Uterus (tissue), 4 donors: ENCODE measurements around the gene DHRS3. TPM values are rescaled to one million over a fixed set of nuclear protein-coding genes. Genes with fewer than 3 reads are reported as not detected.

ENCODE experiments used
- DNase-seq, 2 donors: peaks; one replicate each; pipeline ENCODE4 v3.0.0-alpha.2; 2019 to 2020
- H3K27ac ChIP-seq, 2 donors: fragments of 200-600 bp; sonication (generic); 1 replicate in 1 of 2; 2 replicates in 1 of 2; pipeline ENCODE4 v1.5.1; 2016 to 2018
- H3K27me3 ChIP-seq, 2 donors: fragments of 200-600 bp; sonication (generic); one replicate each; pipeline ENCODE4 v1.5.1; 2018 to 2019; ENCODE audit warnings: control low read depth in 1 of 2
- H3K36me3 ChIP-seq, 2 donors: fragments of 200-600 bp; sonication (generic); one replicate each; pipeline ENCODE4 v1.5.1; 2019; ENCODE audit warnings: control low read depth in 1 of 2
- H3K4me1 ChIP-seq, 2 donors: fragments of 200-600 bp; sonication (generic); one replicate each; pipeline ENCODE4 v1.5.1; 2018 to 2019; ENCODE audit warnings: control low read depth in 1 of 2
- H3K4me3 ChIP-seq, 2 donors: fragments of 200-600 bp; sonication (generic); 1 replicate in 1 of 2; 2 replicates in 1 of 2; pipeline ENCODE4 v1.5.1; 2018 to 2019; ENCODE audit warnings: mild to moderate bottlenecking in 1 of 2
- H3K9me3 ChIP-seq, 2 donors: fragments of 200-600 bp; sonication (generic); one replicate each; pipeline ENCODE4 v1.5.1; 2019; ENCODE audit warnings: control low read depth in 1 of 2
- CTCF ChIP-seq, 4 experiments: fragments of 200-600 bp in 2 of 4; fragments of 450-650 bp in 2 of 4; sonication (generic) in 2 of 4; IDR thresholded peaks; one replicate each; pipeline ENCODE4 v1.5.1; 2016 to 2019; ENCODE audit warnings: antibody characterized with exemption in 4 of 4, mild to moderate bottlenecking in 2 of 4, moderate library complexity in 1 of 4
- POLR2A ChIP-seq, 2 donors: fragments of 450-650 bp; IDR thresholded peaks; one replicate each; pipeline ENCODE4 v1.6.1; 2016; ENCODE audit warnings: antibody characterized with exemption in 2 of 2, mild to moderate bottlenecking in 1 of 2, moderate library complexity in 1 of 2
- intact Hi-C: fragments of 100-400 bp; cut with DNase I; formaldehyde crosslinking; loops from one replicate; pipeline ENCODE4 v1.15.1; 2023; ENCODE audit warnings: low total_unique reads
- total RNA-seq, 4 donors: library from RNA; depleted of rRNA in 3 of 4; stranded (reverse); fragments of >200 nt in 3 of 4; gene quantifications; one replicate each; pipeline versions ENCODE4 v1.1.0 to v1.2.4, GENCODE V29; 2014 to 2023
- donor health status: DM: yes; HTN: yes; CAD: no.

The DHRS3 gene
- total RNA-seq, 4 donors from 2014 or later: 12.6 to 82.0 (median 51.5) TPM

- H3K36me3 ChIP-seq: no peaks in the 10 kb centered on the region
- TF ChIP-seq POLR2A (IDR thresholded peaks at IDR 0.05): no peak
- no peak for TF ChIP-seq CTCF (IDR thresholded peaks at IDR 0.05)
- peak overlapping the region; percentile 93 to 94 for H3K27ac ChIP-seq
- H3K4me1 ChIP-seq: peaks cover 0 to 4% of the 10 kb centered on the region in 2 donors
- peak in 1 of 2 donors; percentile 40 for DNase-seq
- H3K4me3 ChIP-seq: peak overlapping the region; percentile 57 to 74
- intact Hi-C loops: no loop called here
- H3K27me3 ChIP-seq: no peaks in the 10 kb centered on the region
- no peaks in the 10 kb centered on the region for H3K9me3 ChIP-seq
Observed at GRCh38 chr1:12616709-12617373, 1.2 kb downstream of the DHRS3 start.

- Histone ChIP-seq H3K27me3 (no peaks in the 10 kb centered on the region), H3K9me3 (no peaks in the 10 kb centered on the region), H3K36me3 (no peaks in the 10 kb centered on the region), H3K4me3 (peak overlapping the region; percentile 57 to 74), H3K27ac (peak overlapping the region; percentile 93 to 94), H3K4me1 (peaks cover 0 to 4% of the 10 kb centered on the region in 2 donors)
- peak; percentile 51 to 52 for DNase-seq
- TF ChIP-seq POLR2A (IDR thresholded peaks at IDR 0.05): no peak
- no peak for TF ChIP-seq CTCF (IDR thresholded peaks at IDR 0.05)
- intact Hi-C loops: no loop called here
Observed at GRCh38 chr1:12615865-12616708, 1.9 kb downstream of the DHRS3 start.

GRCh38 chr1:12615159-12615864 is 2.7 kb downstream of the DHRS3 start:
- TF ChIP-seq POLR2A (IDR thresholded peaks at IDR 0.05) (no peak), CTCF (IDR thresholded peaks at IDR 0.05) (no peak)
- H3K4me1 ChIP-seq: peaks cover 0 to 4% of the 10 kb centered on the region in 2 donors
- H3K27me3 ChIP-seq: no peaks in the 10 kb centered on the region
- H3K27ac ChIP-seq: peak overlapping the region; percentile 93 to 94
- intact Hi-C loops: no loop called here
- no peaks in the 10 kb centered on the region for H3K36me3 ChIP-seq
- no peaks in the 10 kb centered on the region for H3K9me3 ChIP-seq
- peak overlapping the region; percentile 57 to 74 for H3K4me3 ChIP-seq
- no peak for DNase-seq

- intact Hi-C loops: no loop called here
- TF ChIP-seq CTCF (IDR thresholded peaks at IDR 0.05) (no peak), POLR2A (IDR thresholded peaks at IDR 0.05) (no peak)
- no peaks in the 10 kb centered on the region for H3K27me3 ChIP-seq
- DNase-seq: no peak
- H3K9me3 ChIP-seq: no peaks in the 10 kb centered on the region
- peak overlapping the region; percentile 93 to 94 for H3K27ac ChIP-seq
- peak overlapping the region in 1 of 2 donors; percentile 57 for H3K4me3 ChIP-seq
- H3K36me3 ChIP-seq: no peaks in the 10 kb centered on the region
- H3K4me1 ChIP-seq: peaks cover 0 to 4% of the 10 kb centered on the region in 2 donors
Observed at GRCh38 chr1:12614402-12615158, 3.4 kb downstream of the DHRS3 start.
